ENCODE data around the gene TEC.

- TF ChIP-seq POLR2A (IDR thresholded peaks at IDR 0.05) (no peak), CTCF (IDR thresholded peaks at IDR 0.05) (no peak)
Observed at GRCh38 chr4:48134081-48134480, 135.6 kb downstream of the TEC start, which contains the start of gene TXK.
